Measurements from ENCODE around the gene GTF3C2.

Gene GTF3C2

DNA sequence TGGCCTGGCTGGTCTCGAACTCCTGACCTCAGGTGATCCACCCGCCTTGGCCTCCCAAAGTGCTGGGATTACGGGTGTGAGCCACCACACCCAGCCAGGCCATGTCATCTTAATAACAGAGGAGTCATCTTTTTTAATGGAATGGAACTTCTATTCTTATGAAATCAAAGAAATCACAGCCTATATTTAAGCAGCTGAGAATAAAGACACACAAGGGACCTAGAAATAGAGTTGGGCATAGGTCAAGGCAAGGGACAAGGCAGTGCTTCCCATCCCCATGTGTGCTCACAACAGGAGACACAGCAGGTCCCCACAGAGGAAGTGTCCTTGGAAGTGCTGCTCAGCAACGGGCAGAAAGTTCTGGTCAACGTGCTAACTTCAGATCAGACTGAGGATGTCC lies 17.0 kb upstream of the GTF3C2 start:
- Histone ChIP-seq H3K4me2 (no peak overlapping the region), H4K20me1 (ENCODE audit: insufficient read depth) (no peaks in the 10 kb centered on the region), H3K9ac (no peak overlapping the region), H3K27me3 (ENCODE audit: insufficient read depth, low read depth) (no peaks in the 10 kb centered on the region), H3K4me3 (IDR thresholded peaks at IDR 0.05; ENCODE audit: insufficient read depth, low read depth, low read length) (no peak overlapping the region), H3K79me2 (ENCODE audit: insufficient read depth, low read depth) (peaks cover 32% of the 10 kb centered on the region), H3K27ac (no peak overlapping the region), H2AFZ (ENCODE audit: low read depth) (no peak overlapping the region), H3K4me1 (ENCODE audit: low read depth, poor library complexity, severe bottlenecking) (peaks cover 9% of the 10 kb centered on the region), H3K36me3 (ENCODE audit: insufficient read depth) (peaks cover 3% of the 10 kb centered on the region; the same call in 1 of the 2 replicates)
- TF ChIP-seq, protein P1, sequence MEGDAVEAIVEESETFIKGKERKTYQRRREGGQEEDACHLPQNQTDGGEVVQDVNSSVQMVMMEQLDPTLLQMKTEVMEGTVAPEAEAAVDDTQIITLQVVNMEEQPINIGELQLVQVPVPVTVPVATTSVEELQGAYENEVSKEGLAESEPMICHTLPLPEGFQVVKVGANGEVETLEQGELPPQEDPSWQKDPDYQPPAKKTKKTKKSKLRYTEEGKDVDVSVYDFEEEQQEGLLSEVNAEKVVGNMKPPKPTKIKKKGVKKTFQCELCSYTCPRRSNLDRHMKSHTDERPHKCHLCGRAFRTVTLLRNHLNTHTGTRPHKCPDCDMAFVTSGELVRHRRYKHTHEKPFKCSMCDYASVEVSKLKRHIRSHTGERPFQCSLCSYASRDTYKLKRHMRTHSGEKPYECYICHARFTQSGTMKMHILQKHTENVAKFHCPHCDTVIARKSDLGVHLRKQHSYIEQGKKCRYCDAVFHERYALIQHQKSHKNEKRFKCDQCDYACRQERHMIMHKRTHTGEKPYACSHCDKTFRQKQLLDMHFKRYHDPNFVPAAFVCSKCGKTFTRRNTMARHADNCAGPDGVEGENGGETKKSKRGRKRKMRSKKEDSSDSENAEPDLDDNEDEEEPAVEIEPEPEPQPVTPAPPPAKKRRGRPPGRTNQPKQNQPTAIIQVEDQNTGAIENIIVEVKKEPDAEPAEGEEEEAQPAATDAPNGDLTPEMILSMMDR (conservative IDR thresholded peaks at IDR 0.05; ENCODE audit: low read depth, low read length): no peak

DNA sequence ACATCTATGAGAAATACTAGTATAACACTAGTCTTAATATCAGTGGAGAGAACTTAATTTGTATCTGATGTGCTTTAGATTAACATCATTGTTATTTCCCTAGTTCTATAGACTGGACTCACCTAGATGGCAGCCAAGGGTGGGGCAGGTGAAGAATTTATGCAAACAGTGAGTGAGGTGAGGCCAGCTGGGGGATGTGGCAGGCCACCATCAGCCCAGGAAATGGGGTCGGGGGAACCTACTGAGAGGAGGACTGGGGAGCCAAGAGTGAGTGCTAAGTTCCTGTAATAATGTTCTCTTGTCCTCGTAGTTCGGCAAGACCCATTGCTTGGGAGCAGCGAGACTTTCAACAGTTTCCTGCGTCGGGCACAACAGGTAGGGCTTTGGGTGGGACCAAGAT lies 16.4 kb upstream of the GTF3C2 start:
- Histone ChIP-seq H4K20me1 (ENCODE audit: insufficient read depth) (no peaks in the 10 kb centered on the region), H3K4me1 (ENCODE audit: low read depth, poor library complexity, severe bottlenecking) (peaks cover 9% of the 10 kb centered on the region), H3K27ac (no peak overlapping the region), H3K4me2 (no peak overlapping the region), H3K36me3 (ENCODE audit: insufficient read depth) (peaks cover 3% of the 10 kb centered on the region; the same call in 1 of the 2 replicates), H3K4me3 (IDR thresholded peaks at IDR 0.05; ENCODE audit: insufficient read depth, low read depth, low read length) (no peak overlapping the region), H3K79me2 (ENCODE audit: insufficient read depth, low read depth) (peaks cover 33% of the 10 kb centered on the region), H3K9ac (no peak overlapping the region), H3K27me3 (ENCODE audit: insufficient read depth, low read depth) (no peaks in the 10 kb centered on the region), H2AFZ (ENCODE audit: low read depth) (no peak overlapping the region)
- TF ChIP-seq, protein P1 (conservative IDR thresholded peaks at IDR 0.05; ENCODE audit: low read depth, low read length): no peak

DNA sequence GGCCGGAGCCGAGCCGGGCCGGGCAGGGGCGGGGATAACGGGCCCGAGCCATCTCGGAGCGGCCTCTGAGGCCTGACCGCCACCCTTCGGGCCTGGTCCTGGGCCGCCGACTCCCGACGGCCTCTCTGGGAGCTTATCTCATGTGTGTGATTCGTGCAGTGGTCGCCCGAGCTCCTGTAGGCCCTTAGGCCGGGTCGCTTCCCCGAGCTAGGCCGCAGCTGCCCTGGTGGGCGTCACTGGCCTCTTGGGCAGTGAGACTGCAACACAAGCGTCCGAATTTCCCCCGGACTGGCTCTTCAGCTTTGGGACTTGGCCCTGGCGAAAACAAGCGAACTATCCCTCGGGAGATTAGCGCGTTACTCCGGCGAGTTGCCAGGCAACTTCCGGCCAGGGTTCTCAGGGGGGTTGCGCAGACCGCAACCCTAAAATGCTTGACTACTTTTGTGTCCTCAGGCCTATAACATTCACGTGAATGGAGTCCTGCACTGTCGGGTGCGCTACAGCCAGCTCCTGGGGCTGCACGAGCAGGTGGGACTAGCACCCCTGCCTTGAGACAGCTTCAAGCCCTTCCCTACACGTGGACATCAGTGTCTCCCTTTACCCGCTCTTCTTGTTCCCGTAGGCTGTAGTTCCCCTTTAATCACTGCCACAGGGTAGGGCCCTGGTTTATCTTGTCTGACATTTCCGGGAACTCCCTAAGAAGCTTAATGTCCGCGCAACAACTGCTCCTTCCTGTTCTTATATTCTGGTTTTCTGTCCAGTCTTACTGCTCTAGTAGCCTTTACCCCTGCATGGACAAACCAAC lies 14.5 kb upstream of the GTF3C2 start:
- H3K79me2 ChIP-seq (ENCODE audit: insufficient read depth, low read depth): peaks cover 33% of the 10 kb centered on the region

DNA sequence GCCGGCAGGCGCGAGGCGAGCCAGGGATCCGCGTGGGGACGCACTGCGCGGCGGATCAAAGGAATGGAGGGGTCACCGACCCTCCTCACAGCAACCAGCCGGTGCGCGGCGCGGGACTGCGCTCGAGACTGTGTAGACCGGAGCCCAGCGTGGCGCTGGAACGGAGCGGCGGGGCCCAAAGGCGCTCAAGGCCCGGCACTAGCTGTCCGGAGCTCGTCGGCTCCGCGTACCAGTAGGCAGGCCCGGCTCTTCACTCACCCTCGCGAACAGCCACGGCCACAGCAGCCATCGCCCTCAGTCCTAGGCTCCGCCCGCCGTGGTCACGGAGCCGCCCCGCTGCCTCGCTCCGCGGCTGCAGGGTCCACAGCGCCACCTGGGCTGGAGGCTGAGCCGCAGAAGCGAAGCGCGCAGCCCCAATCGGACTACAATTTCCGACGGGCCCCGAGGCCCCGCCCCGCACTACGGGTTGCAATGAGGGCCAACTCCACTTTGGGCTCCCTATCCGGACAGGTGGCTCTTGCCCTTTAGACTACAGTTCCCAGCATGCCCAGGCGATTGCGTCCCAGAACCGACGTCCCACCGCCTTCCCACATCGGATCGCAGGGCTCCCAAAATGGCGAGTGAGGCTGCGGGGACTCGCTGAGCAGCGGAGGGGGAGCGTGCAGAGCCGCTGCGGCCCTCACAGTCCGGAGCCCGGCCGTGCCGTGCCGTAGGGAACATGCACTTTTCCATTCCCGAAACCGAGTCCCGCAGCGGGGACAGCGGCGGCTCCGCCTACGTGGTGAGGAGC lies 13.7 kb upstream of the GTF3C2 start, which contains the start of the genes EIF2B4 and SNX17:
EIF2B4 (minus strand) TSS at position 313 of the 790 bp plus-strand sequence; CDS start at position 289, 24 bp downstream.
SNX17 (plus strand) TSS at position 591 of the 790 bp plus-strand sequence; CDS start at position 719, 128 bp downstream.
- Histone ChIP-seq H3K79me2 (ENCODE audit: insufficient read depth, low read depth) (peaks cover 33% of the 10 kb centered on the region), H3K4me3 (IDR thresholded peaks at IDR 0.05; ENCODE audit: insufficient read depth, low read depth, low read length) (peak within 1 kb of the TSS; percentile 81), H4K20me1 (ENCODE audit: insufficient read depth) (no peaks in the 10 kb centered on the region), H3K4me1 (ENCODE audit: low read depth, poor library complexity, severe bottlenecking) (peaks cover 9% of the 10 kb centered on the region), H3K27ac (peak within 1 kb of the TSS; percentile 79), H3K9ac (peak within 1 kb of the TSS; percentile 86), H3K27me3 (ENCODE audit: insufficient read depth, low read depth) (no peaks in the 10 kb centered on the region), H3K36me3 (ENCODE audit: insufficient read depth) (no peaks in the 10 kb centered on the region), H2AFZ (ENCODE audit: low read depth) (peak within 1 kb of the TSS; percentile 83), H3K4me2 (peak within 1 kb of the TSS; percentile 100)
- TF ChIP-seq, protein P1 (conservative IDR thresholded peaks at IDR 0.05; ENCODE audit: low read depth, low read length): peak; percentile 51; the same call in 1 of the 2 replicates

More for the DNA sequence above, 14.5 kb upstream of the GTF3C2 start:
- H3K27me3 ChIP-seq (ENCODE audit: insufficient read depth, low read depth): no peaks in the 10 kb centered on the region
- no peak overlapping the region for H3K4me3 ChIP-seq (IDR thresholded peaks at IDR 0.05; ENCODE audit: insufficient read depth, low read depth, low read length)
- H3K9ac ChIP-seq: peak overlapping the region; percentile 86
- H3K27ac ChIP-seq: peak overlapping the region; percentile 79
- no peaks in the 10 kb centered on the region for H4K20me1 ChIP-seq (ENCODE audit: insufficient read depth)
- H3K4me1 ChIP-seq (ENCODE audit: low read depth, poor library complexity, severe bottlenecking): peaks cover 9% of the 10 kb centered on the region
- peak overlapping the region; percentile 35 for H2AFZ ChIP-seq (ENCODE audit: low read depth)
- TF ChIP-seq, protein P1 (conservative IDR thresholded peaks at IDR 0.05; ENCODE audit: low read depth, low read length): no peak
- no peaks in the 10 kb centered on the region for H3K36me3 ChIP-seq (ENCODE audit: insufficient read depth)
- peak overlapping the region; percentile 80 for H3K4me2 ChIP-seq
